CD4-positive, alpha-beta T cell (primary cell): ENCODE data around the gene GDNF. TPM values are rescaled to one million over a fixed set of nuclear protein-coding genes. Genes with fewer than 3 reads are reported as not detected.

Source experiments
- ATAC-seq: fragments of 200-7000 bp; cut with Tn5 transposase; one replicate; pipeline ENCODE4 v1.10.0; 2022; ENCODE audit warnings: mild to moderate bottlenecking; ENCODE audit not compliant: poor library complexity
- CTCF ChIA-PET: fragments of 350-600 bp; sonication (Branson Sonifier 250); formaldehyde crosslinking; loops from one replicate; lab custom pipeline; 2021; ENCODE audit warnings: antibody characterized with exemption, inconsistent platforms; lab: Charles Lee
- POLR2A ChIA-PET: fragments of 350-600 bp; sonication (Branson Sonifier 250); formaldehyde crosslinking; loops from one replicate; lab custom pipeline; 2021; ENCODE audit warnings: antibody characterized with exemption, inconsistent platforms; lab: Charles Lee
- DNase-seq, 14 experiments: peaks; one replicate each; pipeline ENCODE4 v3.0.0-alpha.2; 2013 to 2020; ENCODE audit warnings: mixed read lengths in 2 of 14
- H3K27ac ChIP-seq, 2 donors: one replicate each; pipeline versions ENCODE4 v1.5.1 to v1.7.0; 2013; ENCODE audit warnings: low read length in 2 of 2, low read depth in 1 of 2, mild to moderate bottlenecking in 1 of 2
- H3K27me3 ChIP-seq, 2 experiments: 1 replicate in 1 of 2; 2 replicates in 1 of 2; pipeline versions ENCODE4 v1.6.1 to v1.7.0; 2013; ENCODE audit warnings: low read length in 2 of 2, control low read depth in 1 of 2, mild to moderate bottlenecking in 1 of 2, moderate library complexity in 1 of 2; ENCODE audit not compliant: insufficient read depth in 2 of 2, control insufficient read depth in 1 of 2
- H3K36me3 ChIP-seq: one replicate; pipeline ENCODE4 v1.6.1; 2013; ENCODE audit warnings: low read length, control low read depth; ENCODE audit not compliant: insufficient read depth
- H3K4me1 ChIP-seq: one replicate; pipeline ENCODE4 v1.6.1; 2013; ENCODE audit warnings: low read length, control low read depth; ENCODE audit not compliant: insufficient read depth
- H3K4me3 ChIP-seq: one replicate; pipeline ENCODE4 v1.5.1; 2013; ENCODE audit warnings: mild to moderate bottlenecking, low read length, moderate library complexity
- H3K9me3 ChIP-seq, 2 experiments: 1 replicate in 1 of 2; 2 replicates in 1 of 2; pipeline versions ENCODE4 v1.6.1 to v1.7.0; 2013; ENCODE audit warnings: low read length in 2 of 2, mild to moderate bottlenecking in 2 of 2, control low read depth in 1 of 2, moderate library complexity in 1 of 2; ENCODE audit not compliant: control insufficient read depth in 1 of 2, insufficient read depth in 1 of 2
- H3K27ac Mint-ChIP-seq: one replicate; pipeline ENCODE4 v1.8.0; 2020; ENCODE audit warnings: mixed read lengths
- H3K27me3 Mint-ChIP-seq: one replicate; pipeline ENCODE4 v1.8.0; 2021; ENCODE audit warnings: mixed read lengths
- H3K36me3 Mint-ChIP-seq: one replicate; pipeline ENCODE4 v1.8.0; 2021; ENCODE audit warnings: low read depth, mixed read lengths
- H3K4me1 Mint-ChIP-seq: one replicate; pipeline ENCODE4 v1.8.0; 2021; ENCODE audit warnings: low read depth, mixed read lengths
- H3K4me3 Mint-ChIP-seq: one replicate; pipeline ENCODE4 v1.8.0; 2020; ENCODE audit warnings: mild to moderate bottlenecking, mixed read lengths
- H3K9me3 Mint-ChIP-seq: one replicate; pipeline ENCODE4 v1.8.0; 2020; ENCODE audit warnings: mixed read lengths
- intact Hi-C, 2 experiments: fragments of 100-400 bp; cut with DNase I in 1 of 2; cut with micrococcal nuclease in 1 of 2; formaldehyde crosslinking; loops; one replicate each; pipeline versions ENCODE4 v1.15.1 to v1.9.0; 2023 to 2025; cut with DNase I, micrococcal nuclease
- total RNA-seq, 174 experiments: library from RNA in 2 of 174; stranded (reverse) in 2 of 174; gene quantifications; one replicate each; pipeline ENCODE4 v1.2.3 and lab custom pipeline; 2021 to 2026
- TF ChIP-seq, protein P1 (sequence below): fragments of 200-600 bp; IDR thresholded peaks from one replicate; pipeline ENCODE4 v1.8.0; 2022; ENCODE audit warnings: antibody characterized with exemption, mild to moderate bottlenecking

The GDNF gene
- total RNA-seq, 2 experiments from 2014 or later = not detected

- Histone ChIP-seq H3K4me3 (no peak overlapping the region), H3K9me3 (peaks cover 0 to 6% of the 10 kb centered on the region in 2 experiments), H3K27ac (no peak overlapping the region), H3K27me3 (no peaks in the 10 kb centered on the region), H3K36me3 (no peaks in the 10 kb centered on the region), H3K4me1 (no peaks in the 10 kb centered on the region)
- TF ChIP-seq, protein P1, sequence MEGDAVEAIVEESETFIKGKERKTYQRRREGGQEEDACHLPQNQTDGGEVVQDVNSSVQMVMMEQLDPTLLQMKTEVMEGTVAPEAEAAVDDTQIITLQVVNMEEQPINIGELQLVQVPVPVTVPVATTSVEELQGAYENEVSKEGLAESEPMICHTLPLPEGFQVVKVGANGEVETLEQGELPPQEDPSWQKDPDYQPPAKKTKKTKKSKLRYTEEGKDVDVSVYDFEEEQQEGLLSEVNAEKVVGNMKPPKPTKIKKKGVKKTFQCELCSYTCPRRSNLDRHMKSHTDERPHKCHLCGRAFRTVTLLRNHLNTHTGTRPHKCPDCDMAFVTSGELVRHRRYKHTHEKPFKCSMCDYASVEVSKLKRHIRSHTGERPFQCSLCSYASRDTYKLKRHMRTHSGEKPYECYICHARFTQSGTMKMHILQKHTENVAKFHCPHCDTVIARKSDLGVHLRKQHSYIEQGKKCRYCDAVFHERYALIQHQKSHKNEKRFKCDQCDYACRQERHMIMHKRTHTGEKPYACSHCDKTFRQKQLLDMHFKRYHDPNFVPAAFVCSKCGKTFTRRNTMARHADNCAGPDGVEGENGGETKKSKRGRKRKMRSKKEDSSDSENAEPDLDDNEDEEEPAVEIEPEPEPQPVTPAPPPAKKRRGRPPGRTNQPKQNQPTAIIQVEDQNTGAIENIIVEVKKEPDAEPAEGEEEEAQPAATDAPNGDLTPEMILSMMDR = no peak
- intact Hi-C loops = no loop called here
- POLR2A ChIA-PET = no interaction called here
- no peak overlapping the region for H3K27ac Mint-ChIP-seq
- DNase-seq (no peak), ATAC-seq (no peak)
- H3K9me3 Mint-ChIP-seq = peaks cover 14% of the 10 kb centered on the region
- CTCF ChIA-PET = no interaction called here
- H3K4me1 Mint-ChIP-seq = no peaks in the 10 kb centered on the region
- no peaks in the 10 kb centered on the region for H3K36me3 Mint-ChIP-seq
- peaks cover 22% of the 10 kb centered on the region for H3K27me3 Mint-ChIP-seq
- no peak overlapping the region for H3K4me3 Mint-ChIP-seq
Measured at GRCh38 chr5:37792975-37793631, 46.7 kb downstream of the GDNF start.

GRCh38 chr5:37791321-37791720 lies 48.5 kb downstream of the GDNF start:
- DNase-seq (no peak), ATAC-seq (no peak)
- intact Hi-C loops = no loop called here
- H3K27me3 Mint-ChIP-seq = peaks cover 18% of the 10 kb centered on the region
- Histone ChIP-seq H3K9me3 (peaks cover 0 to 3% of the 10 kb centered on the region in 2 experiments), H3K4me3 (no peak overlapping the region), H3K36me3 (no peaks in the 10 kb centered on the region), H3K27ac (no peak overlapping the region), H3K27me3 (no peaks in the 10 kb centered on the region), H3K4me1 (no peaks in the 10 kb centered on the region)
- TF ChIP-seq, protein P1 = no peak
- peaks cover 14% of the 10 kb centered on the region for H3K9me3 Mint-ChIP-seq
- H3K4me3 Mint-ChIP-seq = no peak overlapping the region
- H3K36me3 Mint-ChIP-seq = no peaks in the 10 kb centered on the region
- ChIA-PET POLR2A (no interaction called here), CTCF (no interaction called here)
- H3K4me1 Mint-ChIP-seq = no peaks in the 10 kb centered on the region
- H3K27ac Mint-ChIP-seq = no peak overlapping the region

GRCh38 chr5:37789991-37790390 lies 49.9 kb downstream of the GDNF start:
- Histone ChIP-seq H3K27ac (no peak overlapping the region), H3K4me1 (no peaks in the 10 kb centered on the region), H3K27me3 (no peaks in the 10 kb centered on the region), H3K9me3 (peaks cover 0 to 9% of the 10 kb centered on the region in 2 experiments), H3K36me3 (no peaks in the 10 kb centered on the region), H3K4me3 (no peak overlapping the region)
- Mint-ChIP-seq H3K4me3 (no peak overlapping the region), H3K27me3 (peaks cover 20% of the 10 kb centered on the region), H3K4me1 (no peaks in the 10 kb centered on the region), H3K9me3 (peaks cover 12% of the 10 kb centered on the region), H3K27ac (no peak overlapping the region), H3K36me3 (no peaks in the 10 kb centered on the region)
- DNase-seq (no peak), ATAC-seq (no peak)
- ChIA-PET POLR2A (no interaction called here), CTCF (no interaction called here)
- TF ChIP-seq, protein P1 = no peak
- intact Hi-C loops = no loop called here
